Measurements from ENCODE around the gene DDX39A.
"Not testable (repeated sequence)": the region's sequence is repeated elsewhere in the genome, so short reads cannot be mapped to it uniquely, and the experiment has no call there.

DDX39A gene

DNA sequence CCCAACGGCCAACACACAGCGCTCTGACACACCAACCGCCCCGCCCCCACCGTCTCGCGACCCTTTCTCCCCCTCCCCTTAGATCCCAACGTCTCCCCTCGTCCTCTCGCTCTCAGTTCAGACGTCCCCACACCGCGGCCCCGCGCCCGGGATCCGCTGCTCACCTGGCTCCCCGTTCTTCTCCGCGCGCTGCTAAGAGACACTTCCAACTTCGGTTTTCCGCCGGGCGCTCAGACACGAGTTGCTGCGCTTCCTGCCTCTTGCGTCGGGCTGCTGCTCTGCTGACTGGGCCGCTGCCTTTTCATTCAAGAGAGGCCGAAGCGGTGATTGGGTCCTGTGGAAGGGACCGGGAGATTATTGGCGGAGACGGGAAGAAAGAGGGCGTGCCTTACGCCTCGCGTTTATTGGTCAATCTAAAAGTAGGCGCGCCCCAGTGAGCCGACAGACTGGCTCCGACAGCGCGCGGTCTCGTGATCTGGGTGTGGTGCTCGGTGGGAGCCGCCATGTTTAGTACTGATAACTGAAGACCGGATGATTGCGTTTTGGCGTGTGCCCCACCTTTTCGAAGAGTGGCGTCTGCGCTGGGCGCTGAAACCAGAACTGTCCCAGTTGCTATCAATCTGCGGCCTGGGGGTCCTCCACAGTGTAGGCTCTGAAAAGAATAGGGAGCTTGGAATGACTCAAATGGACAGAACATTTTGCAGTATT lies at the start of gene DDX39A:
Gene DDX39A (minus strand): TSS at position 236 of the 708 bp plus-strand sequence. CDS start 6,121 bp downstream, outside the sequence.
- peak; percentile 92 for DNase-seq

DNA sequence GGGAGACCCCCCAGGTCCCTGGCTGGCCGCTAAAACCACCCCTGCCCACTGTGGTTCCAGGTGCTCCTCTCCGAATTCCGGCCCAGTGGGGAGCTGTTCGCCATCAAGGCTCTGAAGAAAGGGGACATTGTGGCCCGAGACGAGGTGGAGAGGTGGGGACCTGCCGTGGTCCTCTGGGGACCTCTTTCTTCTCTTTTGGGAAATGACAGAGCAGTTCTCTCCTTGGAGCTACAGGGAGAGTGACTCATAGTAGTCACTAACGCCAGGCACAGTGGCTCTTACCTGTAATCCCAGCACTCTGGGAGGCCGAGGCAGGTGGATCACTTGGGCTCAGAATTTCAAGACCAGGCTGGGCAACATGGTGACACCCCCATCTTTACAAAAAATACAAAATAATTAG lies 48.7 kb upstream of the DDX39A start:
- DNase-seq: no peak

DNA sequence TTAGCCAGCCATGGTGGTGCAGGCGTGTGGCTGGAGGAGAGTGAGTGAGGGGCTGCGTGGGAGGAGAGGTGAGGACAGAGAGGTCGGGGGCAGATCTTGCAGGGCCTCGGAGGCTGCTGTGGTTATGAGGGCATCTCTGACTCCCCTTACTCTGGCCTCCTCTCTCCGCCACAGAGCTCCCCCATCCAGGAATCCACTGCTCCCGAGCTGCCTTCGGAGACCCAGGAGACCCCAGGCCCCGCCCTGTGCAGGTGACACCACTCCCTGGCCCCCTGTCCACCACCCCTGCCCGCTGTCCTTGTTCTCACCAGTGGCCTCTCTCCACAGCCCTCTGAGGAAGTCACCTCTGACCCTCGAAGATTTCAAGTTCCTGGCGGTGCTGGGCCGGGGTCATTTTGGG lies 48.2 kb upstream of the DDX39A start:
- no peak for DNase-seq

DNA sequence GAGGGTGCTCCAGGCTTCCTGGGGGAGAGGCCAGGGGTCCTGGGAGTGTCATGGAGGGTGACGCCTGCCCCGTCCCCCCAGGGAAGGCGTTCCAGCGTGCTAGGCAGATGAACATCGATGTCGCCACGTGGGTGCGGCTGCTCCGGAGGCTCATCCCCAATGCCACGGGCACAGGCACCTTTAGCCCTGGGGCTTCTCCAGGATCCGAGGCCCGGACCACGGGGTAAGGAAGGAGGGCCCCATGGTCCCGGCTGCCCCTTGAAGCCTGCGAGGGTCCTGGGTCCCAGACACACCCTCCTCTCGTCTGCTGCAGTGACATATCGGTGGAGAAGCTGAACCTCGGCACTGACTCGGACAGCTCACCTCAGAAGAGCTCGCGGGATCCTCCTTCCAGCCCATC lies 44.6 kb upstream of the DDX39A start:
- no peak for DNase-seq

DNA sequence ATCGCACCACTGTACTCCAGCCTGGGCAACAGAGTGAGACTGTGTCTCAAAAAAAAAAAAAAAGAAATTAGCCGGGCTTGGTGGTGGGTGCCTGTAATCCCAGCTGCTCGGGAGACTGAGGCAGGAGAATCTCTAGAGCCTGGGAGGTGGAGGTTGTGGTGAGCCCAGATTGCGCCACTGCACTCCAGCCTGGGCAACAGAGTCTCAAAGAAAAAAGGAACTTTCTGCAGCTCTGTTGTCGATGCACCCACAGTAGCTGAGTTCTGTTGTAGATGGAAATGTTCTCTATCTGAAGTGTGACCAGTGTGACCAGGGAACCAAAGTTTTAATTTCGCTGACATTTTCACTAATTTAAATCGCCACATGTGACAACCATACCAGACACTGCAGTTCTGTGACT lies 43.3 kb upstream of the DDX39A start:
- not testable (repeated sequence) for DNase-seq

DNA sequence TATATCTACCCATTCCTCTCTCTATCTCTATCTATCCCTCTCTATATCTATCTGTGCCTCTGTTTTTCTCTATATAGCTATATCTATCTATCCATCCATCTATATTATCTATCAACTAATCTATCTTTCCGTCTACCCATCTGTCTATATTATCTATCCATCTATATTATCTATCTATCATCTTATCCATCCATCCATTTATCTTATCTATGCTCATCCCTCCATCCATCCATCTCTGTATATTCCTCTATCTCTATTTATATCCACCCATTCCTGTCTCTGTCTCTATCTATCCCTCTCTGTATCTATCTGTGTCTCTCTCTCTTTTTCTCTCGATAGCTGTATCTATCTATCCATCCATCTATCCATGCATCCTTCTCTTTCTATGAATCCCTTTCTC lies 41.8 kb upstream of the DDX39A start:
- no peak for DNase-seq

DNA sequence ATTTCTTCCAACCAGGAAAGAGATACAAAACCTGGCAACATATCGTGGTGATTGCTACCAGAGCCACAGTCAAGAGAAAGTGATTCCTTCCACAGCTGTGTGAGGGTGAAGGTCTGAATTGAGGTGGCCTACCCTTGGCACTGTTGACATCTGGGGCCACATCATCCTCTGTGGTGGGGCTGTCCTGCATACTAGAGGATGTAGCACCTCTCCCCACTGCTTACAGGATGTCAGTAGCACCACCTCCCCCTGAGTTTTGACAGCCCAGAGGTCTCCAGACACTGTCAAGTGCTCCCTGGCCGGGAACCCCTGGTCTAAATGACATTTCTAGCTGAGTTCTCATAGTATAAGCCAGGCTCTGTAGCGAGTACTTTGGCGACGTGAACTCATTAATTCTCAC lies 40.6 kb upstream of the DDX39A start:
- DNase-seq: no peak

DNA sequence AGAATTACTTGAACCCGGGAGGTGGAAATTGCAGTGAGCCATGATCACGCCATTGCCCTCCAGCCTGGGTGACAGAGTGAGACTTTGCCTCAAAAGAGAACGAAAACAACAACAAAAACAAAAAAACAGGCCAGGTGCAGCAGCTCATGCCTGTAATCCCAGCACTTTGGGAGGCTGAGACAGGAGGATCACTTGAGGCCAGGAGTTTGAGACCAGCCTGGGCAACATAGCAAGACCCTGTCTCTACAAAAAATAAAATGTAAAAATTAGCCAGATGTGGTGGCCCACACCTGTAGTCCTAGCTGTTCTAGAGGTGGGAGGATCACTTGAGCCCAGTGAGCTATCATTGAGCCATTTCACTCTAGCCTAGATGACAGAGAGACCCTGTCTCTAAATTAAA lies 33.2 kb upstream of the DDX39A start:
- not testable (repeated sequence) for DNase-seq

DNA sequence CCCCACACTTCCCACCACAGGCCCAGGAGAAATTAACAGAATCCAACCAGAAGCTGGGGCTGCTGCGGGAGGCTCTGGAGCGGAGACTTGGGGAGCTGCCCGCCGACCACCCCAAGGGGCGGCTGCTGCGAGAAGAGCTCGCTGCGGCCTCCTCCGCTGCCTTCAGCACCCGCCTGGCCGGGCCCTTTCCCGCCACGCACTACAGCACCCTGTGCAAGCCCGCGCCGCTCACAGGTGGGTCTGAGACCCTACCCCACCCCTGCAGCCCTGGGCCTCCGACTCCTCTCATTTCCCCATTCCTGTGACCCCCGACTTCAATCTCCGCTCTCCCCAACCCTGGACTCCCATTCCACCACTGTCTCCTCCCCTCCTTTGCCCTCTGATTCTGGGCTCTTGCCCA lies 31.7 kb upstream of the DDX39A start:
- DNase-seq: no peak

DNA sequence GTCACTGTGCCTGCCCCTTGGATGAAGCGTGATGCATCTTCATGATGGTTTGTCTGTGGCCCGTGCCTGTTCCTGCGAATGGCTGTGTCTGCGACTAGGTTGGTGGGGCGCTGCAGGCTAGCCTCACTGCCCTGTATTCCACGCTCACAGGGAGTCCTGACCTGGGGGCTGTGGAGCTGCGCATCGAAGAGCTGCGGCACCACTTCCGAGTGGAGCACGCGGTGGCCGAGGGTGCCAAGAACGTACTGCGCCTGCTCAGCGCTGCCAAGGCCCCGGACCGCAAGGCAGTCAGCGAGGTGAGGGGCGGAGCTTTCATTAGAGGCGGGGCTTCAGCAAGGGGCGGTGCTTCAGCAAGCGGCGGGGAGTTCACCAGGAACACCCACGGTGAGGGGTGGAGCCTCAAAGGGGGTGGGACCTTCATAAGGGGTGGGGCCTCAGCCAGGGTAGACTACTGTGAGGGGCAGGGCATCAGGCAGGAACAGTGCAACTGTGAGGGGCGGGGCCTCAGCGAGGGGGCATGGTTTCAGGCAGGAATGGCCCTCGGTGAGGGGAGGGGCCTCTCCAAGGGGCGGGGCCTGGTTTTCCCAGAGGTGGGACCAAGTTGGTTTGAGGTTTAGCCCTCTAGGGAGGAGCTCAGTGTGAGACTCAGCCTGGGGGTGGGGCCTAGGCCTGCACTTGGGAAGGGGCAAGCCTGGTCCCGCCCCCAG lies 31.2 kb upstream of the DDX39A start:
- peak; percentile 71 for DNase-seq

DNA sequence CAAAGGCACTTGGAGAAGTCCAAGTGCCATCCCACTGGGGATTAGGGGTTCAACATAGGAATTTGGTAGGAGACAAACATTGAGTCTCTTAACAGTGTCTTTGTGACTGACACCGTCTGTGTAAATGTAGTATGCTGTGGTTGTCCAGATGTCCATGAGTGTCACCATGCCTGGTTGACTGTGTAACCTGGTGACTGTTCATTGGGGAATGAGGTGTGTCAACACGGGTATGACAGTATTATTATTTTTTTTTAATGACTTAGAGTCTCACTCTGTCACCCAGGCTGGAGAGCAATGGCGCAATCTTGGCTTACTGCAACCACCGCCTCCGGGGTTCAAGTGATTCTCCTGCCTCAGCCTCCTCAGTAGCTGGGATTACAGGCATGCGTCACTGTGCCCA lies 30.2 kb upstream of the DDX39A start:
- DNase-seq: no peak

DNA sequence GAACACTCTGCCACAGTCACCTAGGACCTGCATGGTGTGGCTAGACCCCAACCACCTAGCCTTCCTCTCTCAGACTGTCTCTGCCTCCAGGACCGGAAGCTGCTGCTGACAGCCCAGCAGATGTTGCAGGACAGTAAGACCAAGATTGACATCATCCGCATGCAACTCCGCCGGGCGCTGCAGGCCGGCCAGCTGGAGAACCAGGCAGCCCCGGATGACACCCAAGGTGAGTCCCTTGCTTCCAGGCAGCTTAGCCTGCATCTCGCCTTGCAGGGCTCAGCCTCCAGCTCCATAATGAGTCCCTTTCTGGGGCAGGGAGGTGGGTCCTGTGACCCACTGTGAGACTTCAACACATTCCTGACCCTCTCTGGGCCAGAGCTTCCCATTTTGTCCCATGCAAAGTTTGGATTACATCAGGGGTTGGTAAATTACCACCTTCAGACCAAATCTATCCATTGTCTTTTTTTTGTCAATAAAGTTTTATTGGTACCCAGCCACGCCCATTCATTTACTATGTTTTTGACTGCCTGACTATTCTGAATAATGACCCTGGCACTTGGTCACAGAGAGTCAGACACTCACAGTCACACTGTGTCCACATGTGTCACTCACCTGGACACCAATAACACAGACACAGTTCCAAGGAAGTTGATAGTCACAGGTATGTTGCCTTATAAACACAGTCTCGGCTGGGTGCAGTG lies 27.3 kb upstream of the DDX39A start:
- no peak for DNase-seq

DNA sequence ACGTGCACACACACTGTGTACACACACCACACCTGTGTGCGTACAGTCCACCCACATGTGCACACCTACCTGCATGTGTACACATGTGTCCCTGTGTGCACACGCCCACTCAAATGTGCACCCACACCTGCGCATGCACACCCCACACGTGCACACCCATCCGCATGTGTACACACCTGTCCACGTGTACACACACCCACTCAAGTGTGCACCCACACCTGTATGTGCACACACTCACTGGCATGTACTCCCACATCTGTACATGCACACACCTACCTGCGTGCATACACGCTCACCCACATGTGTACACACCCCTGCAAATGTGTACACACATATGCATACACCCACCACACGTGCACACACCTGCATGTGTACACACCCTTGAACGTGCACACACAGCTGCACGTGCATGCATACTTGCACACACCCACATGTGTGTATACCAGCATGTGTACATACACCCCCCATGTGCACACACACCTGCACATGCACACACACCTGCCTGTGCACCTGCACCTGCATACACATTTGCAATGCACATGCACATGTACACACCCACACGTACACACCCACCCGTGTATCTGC lies 24.6 kb upstream of the DDX39A start:
- no peak for DNase-seq

DNA sequence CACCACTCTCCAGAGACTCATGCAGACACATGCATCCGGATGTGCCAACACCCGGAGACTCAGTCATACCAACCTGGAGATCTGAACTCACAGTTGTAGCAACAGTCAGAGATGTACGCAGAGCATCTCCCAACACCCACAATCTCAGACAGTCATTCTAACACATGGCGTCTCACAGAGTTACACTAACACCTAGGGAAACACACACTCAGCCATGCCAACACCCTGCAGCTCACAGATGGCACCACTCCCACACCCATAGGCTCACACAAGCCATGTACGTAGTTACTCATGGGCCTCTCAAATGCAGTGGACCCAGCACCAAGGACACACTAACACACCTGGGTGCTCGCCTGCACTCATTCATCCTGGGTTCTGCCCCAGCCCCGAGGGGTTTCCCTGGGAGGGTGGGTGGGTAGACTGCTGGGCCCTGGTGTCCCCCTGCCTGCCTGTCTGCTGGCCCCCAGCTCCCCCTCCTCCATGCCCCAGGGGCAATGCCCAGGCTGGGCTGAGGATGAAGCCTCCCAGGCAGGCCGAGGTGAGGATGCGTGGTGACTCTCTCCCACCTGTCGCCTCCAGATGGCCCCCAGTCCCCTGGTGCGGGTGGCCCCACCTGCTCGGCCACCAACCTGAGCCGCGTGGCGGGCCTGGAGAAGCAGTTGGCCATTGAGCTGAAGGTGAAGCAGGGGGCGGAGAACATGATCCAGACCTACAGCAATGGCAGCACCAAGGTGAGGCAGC lies 23.9 kb upstream of the DDX39A start:
- DNase-seq: no peak

DNA sequence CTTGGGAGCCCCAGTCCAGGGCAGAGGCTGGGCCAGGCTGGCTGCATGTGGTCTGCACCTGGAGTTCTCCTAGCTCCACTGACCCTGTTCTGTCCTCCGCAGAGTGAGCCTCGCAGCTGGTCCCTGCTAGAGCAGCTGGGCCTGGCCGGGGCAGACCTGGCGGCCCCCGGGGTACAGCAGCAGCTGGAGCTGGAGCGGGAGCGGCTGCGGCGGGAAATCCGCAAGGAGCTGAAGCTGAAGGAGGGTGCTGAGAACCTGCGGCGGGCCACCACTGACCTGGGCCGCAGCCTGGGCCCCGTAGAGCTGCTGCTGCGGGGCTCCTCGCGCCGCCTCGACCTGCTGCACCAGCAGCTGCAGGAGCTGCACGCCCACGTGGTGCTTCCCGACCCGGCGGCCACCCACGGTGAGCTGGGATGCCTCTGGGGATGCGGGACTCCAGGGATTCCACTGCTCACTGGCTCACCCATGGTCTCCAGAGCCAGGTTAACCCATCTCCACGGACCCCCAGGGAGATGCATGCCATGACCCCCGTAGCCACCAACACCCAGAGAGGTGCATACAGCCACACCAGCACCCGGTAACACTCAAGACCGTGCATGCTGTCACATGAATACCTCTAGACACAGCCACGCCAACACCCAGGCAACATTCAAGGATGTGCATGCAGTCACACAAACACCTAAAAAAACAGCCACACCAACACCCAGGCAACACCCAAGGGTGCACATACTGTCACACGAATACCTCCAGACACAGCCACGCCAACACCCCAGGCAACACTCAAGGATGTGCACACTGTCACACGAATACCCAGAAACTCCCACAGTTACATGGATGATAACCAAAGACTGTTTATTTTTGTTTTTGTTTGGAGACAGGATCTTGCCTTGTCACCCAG lies 22.1 kb upstream of the DDX39A start:
- DNase-seq: no peak

DNA sequence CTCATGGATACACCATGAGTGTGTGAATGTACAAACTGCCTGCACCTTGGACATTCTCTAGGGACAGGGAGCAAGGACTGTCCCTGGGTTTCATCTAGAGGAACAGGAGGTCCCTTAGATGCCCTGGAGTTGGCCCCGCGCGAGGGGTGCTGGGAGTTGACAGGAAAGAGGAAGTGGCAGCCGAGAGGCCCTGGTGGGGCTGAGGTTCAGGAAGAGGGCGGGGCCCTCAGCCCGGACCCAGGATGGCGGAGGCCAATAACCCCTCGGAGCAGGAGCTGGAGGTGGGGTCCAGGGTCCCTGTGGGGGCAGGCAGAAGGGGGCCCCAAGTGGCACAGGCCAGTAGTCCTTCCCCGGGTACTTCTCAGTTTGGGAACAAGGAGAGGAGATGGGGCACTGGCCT lies 20.9 kb upstream of the DDX39A start:
- peak; percentile 79 for DNase-seq

DNA sequence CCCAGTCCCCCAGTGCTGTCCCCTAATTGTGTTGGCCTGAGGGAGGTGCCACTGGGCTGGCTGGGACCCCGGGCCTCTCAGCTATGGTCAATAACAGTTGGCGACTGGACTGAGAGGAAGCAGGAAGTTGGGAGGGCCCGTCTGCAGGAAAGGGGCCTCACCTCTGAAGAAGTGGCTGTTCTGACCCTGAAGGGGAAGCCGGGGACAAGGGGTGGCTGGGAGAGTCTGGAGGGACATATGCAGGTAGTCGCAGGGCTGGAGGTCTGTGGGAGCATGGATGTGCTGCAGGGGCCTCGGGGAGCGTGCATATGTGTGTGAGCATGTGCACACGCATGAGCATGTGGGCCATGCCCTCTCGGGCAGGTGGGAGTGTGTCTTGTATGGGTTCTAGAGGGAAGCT lies 19.9 kb upstream of the DDX39A start:
- no peak for DNase-seq

DNA sequence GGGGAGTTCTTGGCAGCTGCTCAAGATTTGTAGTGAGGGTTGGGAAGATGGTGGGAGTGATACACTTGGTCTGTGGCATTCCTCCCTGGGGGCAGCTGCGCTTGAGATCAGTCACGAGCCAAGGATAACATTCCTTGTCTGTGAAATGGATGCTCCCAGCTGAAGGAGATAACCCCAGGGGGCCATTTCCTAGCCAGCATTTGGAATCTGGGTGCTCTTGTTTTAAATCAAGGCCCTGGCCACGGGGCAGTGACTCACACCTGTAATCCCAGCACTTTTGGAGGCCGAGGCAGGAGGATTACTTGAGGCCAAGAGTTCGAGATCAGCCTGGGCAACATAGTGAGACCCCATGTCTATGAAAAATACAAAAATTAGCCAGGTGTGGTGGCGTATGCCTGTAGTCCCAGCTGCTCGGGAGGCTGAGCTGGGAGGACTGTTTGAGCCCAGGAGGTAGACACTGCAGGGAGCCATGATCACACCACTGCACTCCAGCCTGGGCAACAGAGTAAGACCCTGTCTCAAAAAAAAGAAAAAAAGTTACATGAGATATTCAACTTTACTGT lies 18.5 kb upstream of the DDX39A start:
- DNase-seq: no peak

DNA sequence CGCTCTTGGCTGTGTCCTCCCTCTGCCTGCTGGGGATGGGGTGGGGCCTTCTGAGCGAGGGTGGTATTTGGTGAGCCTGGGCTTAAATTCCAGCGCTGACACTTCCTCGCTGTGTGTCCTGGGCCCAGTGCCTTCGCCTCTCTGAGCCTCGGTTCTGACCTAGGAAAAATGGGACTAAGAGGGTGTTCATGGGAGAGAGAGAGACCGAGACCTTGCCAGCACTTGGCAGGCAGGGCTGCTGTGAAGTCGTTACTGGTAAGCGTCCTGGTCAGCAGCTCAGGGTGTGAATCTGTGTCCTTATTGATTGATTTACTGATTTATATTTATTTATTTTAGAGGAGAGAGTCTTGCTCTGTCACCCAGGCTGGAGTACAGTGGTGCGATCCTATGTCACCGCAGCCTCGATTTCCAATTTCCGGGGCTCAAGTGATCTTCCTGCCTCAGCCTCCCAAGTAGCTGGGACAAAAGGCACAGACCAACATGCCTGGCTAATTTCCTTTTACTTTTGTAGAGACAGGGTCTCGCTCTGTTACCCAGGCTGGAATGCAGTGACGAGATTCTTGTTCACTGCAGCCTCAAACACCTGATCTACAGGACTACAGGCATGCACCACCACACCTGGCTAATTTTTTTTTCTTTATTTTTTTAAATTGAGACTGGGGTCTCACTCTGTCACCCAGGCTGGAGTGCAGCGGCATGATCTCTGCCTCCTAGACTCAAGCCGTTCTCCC lies 16.3 kb upstream of the DDX39A start:
- DNase-seq: no peak

DNA sequence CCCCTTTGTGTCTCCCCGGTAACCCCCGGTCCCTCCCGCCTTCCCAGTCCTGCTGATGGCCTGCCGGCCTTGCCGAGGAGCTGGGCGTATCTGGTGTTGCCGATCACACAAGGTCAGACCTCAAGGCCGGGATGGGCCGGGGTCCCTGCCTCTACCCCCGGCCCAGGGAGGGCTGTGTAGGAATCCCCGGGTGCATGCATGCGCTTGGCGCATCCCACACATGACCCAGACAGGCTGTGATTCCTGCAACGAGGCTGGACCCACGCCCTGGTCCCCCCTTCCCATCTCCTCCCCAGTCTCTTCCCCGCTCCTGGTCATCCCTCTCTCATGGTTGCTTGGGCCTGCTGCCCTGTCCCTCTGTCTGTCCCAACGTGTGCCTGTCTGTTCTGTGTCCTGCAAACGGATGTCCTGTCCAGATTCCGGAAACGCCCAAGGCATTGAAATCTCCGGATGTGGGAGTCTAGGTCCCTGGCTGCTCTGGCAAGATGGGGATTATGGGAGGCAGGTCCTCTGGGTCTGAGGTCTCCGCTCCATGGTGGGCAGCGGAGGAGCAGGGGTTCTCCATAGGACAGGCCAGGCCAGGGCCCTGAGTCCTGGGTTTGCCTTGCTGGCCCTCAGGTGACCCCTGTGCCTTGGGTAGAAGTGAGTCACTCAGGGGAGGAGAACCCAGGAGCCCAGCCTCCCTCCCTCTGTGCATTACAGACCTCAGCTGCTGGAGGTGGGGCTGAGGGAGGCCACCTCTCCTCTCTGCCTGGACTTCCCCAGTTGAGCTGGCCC lies 15.6 kb upstream of the DDX39A start:
- DNase-seq: peak; percentile 40

Measured in activated CD4-positive, CD25-positive, alpha-beta regulatory T cell treated with anti-CD3 and anti-CD28 coated beads, Interleukin-2, amount 50 U/mL, for 72 hours (primary cell).